ENCODE results near the gene ZBTB7C. TPM values are rescaled to one million over a fixed set of nuclear protein-coding genes. Genes with fewer than 3 reads are reported as not detected.
"Not testable (repeated sequence)": the region's sequence is repeated elsewhere in the genome, so short reads cannot be mapped to it uniquely, and the experiment has no call there.

Gene ZBTB7C
- total RNA-seq: not detected

DNA sequence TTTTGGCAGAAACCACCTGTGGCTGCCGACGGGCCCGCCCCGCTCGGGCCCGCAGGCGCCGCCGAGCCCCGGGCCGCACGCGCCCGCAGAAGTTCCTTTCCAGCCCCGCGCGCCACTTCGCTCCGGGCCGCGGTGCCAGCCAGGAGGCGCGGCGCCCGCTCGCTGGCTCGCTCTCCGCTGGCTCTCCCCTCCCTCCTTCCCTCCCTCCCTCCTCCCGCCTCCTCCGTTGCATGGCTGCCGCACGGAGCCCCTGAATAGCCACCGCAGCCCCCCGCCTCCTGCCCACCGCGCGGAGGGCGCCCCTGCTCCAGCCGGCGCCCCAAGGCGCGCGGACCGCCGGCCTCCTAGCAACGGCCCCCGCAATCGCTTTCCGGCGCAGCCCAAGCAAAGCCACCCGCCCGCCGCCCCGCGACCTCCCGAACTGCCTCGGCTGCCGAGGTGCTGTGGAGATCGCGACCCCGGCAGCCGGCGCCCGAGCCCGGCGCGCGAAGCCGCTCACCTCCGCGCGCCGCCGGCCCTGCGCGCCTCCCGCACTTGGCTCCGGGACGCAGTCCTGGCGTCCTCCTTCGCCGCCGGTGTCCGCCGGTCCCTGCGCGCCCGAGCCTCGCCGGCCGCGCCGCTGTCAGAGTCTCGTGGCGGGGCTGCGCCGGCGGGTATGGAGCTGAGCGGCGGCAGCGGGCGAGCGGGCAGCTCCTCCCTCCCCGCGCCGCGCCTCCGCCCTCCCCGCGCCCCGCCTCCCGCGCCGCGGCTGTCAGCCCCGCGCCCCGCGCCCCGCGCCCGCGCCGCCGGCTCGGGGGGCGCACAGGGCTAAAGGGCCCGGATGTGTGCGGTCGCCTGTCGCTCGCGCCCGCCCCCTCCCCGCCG lies at the start of gene ZBTB7C:
Gene ZBTB7C, minus strand, starts transcription at position 657 of the 864 bp plus-strand sequence.
- ATAC-seq: peak; percentile 21 to 51
- Mint-ChIP-seq H3K9me3 (no peaks in the 10 kb centered on the region), H3K27ac (no peak within 1 kb of the TSS), H3K36me3 (peaks cover 0 to 13% of the 10 kb centered on the region in 2 donors)
- DNase-seq (ENCODE audit: low spot score in 2 of 2): peak in 1 of 2 donors; percentile 35

DNA sequence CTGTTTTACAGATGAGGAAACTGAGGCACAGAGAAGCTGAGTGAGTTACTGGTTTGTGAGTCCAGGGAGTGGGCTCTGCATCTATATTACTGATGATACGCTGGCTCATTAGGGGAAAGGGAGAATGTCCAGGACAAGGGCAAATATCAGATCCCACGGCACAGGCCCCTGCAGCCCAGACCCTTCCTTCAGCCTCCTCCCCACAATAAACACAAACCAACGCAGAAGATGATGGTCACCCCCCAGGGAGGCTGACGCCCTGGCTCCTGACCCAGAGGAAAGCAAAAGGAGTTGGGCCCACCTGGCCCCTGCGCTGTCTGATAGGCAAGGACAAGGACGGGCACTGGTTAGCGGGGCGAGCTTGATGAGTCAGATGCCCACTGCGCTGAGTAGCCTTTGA lies 47.7 kb upstream of the ZBTB7C start:
- H3K9me3 Mint-ChIP-seq: no peaks in the 10 kb centered on the region
- no peaks in the 10 kb centered on the region for H3K36me3 Mint-ChIP-seq
- ATAC-seq: no peak
- DNase-seq (ENCODE audit: low spot score in 2 of 2): no peak
- H3K27ac Mint-ChIP-seq: no peak overlapping the region

DNA sequence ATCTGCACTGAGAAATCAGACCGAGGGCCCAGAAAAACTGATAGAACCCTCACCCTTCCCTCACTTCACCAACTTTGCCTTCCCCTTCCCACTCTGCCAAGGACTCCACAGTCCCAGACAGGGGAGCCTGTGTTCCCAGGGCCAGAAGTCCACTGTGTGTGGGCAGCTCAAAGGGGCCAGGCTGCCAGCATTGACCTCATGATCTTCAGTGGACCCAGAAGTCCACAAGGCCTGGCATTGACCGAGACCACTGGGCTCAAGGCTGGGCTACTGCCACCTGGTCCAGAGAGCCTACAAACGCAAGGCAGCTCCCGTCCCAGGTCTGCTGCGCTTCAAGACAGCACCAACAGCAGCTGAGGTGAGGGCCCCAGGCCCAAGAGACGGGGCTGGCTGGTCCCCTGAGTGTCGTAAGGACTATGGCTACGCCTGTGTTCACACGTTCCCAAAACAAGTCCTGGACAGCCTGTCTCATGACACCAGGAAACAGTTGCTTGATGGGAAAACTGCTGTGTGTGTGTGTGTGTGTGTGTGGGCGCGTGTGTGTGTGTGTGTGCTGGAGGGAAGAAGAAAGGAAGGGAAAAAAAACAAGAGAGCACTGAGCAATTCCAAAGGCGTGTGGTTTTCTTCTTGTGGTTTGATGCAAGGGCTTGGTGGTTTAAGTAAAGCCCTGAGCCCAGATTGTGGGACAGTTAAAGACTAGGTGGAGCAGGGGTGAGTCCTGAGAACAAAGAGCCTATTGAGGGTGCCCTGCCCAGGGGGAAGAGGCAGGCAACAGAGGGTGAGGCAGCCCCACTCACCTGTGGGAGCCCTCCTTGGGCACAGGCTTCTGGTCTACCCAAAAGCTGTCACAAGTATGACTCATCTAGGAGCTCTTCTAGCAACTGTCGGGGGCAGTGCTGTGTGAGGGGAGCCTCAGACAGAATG lies 46.6 kb upstream of the ZBTB7C start:
- DNase-seq (ENCODE audit: low spot score in 2 of 2) (peak in 1 of 2 donors; percentile 55), ATAC-seq (peak; percentile 86 to 93)
- H3K9me3 Mint-ChIP-seq: no peaks in the 10 kb centered on the region
- H3K27ac Mint-ChIP-seq: no peak overlapping the region
- no peaks in the 10 kb centered on the region for H3K36me3 Mint-ChIP-seq

DNA sequence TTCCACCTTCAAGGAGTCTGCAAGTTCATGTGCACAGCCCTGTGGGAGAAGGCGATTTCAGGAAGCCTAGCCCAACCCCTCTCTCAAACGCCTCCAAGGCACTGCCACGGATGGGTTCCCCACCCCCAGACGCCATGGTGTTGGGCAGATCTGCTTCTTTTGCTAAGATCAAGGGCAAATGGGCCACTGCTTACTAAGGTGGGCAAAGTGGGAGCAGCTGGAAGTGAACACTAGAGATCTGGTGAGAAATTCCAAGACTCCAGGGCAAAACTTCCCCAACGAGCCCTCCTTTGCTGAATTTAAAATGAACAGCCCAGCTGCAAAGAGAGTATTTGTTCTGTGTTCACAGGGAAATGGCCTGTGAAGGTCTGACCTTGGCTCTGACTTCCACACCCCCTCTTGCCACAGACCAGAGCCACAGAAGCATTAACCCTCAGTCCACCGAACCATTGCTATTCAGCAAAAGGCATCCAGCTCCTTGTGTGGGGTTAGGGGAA lies 45.1 kb upstream of the ZBTB7C start:
- Mint-ChIP-seq H3K27ac (no peak overlapping the region), H3K36me3 (no peaks in the 10 kb centered on the region)

DNA sequence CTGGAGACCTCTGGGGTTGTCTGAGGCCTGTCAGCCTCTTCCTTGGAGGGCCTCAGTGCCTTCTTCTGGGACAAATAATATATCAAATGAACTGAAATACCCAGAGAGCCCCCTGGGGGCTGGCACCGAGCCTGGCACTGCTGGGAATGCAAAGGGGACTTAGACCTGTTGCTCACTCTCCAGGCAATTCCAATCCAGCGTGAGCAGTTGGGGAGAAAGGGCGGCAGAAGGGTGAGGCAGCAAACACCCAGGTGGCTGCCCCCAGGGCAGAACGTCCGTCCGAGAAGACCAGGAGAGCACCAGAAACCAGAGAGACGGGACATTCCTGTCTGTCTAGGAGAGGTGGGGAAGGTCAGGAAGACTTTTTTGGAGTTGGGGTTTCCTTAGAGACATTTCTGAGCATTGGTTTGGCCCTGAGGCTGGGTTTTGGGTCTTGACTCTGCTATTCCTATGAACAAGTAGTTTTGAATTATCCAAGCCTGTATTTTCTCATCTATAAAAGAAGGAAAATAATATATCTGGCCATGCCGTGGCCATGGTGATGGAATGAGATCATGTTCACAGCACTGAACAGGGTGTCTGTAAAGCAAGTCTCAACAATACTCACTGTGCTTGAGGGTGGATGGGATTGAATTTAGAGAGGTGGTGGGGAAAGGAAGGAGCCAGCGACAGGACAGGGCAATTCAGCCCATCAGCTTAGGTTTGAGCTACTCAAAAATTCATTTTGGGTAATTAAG lies 44.3 kb upstream of the ZBTB7C start:
- ATAC-seq: no peak
- DNase-seq (ENCODE audit: low spot score in 2 of 2): no peak
- Mint-ChIP-seq H3K36me3 (no peaks in the 10 kb centered on the region), H3K9me3 (no peaks in the 10 kb centered on the region), H3K27ac (no peak overlapping the region)

More for the DNA sequence above, 45.1 kb upstream of the ZBTB7C start:
- no peak for DNase-seq (ENCODE audit: low spot score in 2 of 2)
- ATAC-seq: no peak
- no peaks in the 10 kb centered on the region for H3K9me3 Mint-ChIP-seq

DNA sequence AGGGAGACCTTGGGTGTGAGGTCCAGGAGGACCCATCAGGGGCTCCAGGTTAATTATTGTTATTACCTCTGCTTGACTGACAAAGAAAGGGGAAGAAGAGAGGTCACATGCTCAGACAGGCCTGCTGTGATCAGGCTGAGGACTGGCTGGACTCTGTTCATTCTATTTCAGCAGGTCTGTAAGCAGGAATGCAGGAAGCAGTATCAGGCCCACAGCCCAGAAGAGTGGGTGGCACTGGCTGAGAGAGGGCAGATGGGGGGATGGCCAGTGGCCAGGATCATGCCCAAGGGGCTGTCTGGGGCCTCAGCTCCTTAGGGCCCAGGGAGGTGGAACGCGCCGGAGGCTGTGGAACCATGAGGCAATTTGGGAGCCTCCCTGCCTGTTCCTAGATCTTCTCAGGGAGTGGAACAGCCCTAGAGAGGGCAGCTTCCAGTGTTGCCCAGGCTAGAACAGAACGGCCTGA lies 43.7 kb upstream of the ZBTB7C start:
- Mint-ChIP-seq H3K9me3 (no peaks in the 10 kb centered on the region), H3K27ac (no peak overlapping the region), H3K36me3 (no peaks in the 10 kb centered on the region)
- DNase-seq (ENCODE audit: low spot score in 2 of 2) (no peak), ATAC-seq (no peak)

DNA sequence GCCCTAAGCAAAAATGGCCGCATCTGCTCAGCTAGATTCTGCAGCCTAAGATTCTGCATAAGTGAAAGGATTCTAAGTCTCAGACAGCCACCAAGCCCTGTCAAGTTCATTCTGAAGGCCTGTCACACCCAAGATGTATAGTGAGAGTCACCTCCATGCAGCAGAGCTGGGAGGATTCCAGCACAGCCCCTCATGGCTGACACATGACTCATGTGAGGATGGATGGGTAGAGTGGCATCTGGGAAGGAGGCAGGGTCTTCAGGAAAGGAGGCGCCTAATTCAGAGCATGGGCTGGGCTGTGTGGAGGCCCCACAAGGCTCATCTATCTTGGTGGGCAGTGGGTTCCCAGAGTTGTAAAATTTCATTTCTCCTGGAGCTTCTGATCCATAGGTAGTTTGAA lies 41.5 kb upstream of the ZBTB7C start:
- no peak for ATAC-seq
- Mint-ChIP-seq H3K36me3 (no peaks in the 10 kb centered on the region), H3K9me3 (no peaks in the 10 kb centered on the region), H3K27ac (no peak overlapping the region)
- DNase-seq (ENCODE audit: low spot score in 2 of 2): no peak

DNA sequence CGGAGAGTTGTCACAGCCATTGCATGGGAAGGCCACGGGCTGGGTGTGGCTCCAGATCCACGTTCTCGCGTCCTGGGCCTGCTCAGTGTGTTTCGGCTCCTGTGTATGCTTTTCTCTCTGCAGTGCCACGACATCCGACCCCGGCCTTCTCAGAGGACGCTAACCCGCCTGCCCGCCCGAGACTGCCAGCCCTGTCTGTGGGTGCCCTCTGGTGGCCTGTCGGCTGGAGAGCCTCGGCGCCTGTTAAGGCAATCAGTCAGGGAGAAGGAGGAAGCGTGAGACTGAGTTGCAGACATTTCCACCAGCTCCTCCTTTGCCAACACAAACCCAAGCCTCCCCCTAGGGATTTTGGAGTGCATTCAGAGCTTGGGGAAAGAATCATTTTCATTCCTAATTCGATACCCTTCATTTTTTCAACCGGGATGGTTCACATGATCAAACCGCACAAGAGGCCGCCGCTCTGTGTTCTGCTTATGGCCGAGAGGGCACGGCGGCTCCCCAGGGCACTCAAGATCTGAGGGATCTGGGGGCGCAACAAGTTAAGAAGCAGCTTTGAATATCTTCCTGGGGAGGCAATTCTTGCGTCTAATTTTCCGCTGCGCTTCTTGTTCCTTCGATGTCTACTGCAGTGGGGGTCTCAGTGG lies 37.5 kb upstream of the ZBTB7C start:
- DNase-seq (ENCODE audit: low spot score in 2 of 2): peak in 1 of 2 donors; percentile 74
- no peak overlapping the region for H3K27ac Mint-ChIP-seq
- no peaks in the 10 kb centered on the region for H3K9me3 Mint-ChIP-seq
- no peaks in the 10 kb centered on the region for H3K36me3 Mint-ChIP-seq
- ATAC-seq: peak; percentile 66 to 81

DNA sequence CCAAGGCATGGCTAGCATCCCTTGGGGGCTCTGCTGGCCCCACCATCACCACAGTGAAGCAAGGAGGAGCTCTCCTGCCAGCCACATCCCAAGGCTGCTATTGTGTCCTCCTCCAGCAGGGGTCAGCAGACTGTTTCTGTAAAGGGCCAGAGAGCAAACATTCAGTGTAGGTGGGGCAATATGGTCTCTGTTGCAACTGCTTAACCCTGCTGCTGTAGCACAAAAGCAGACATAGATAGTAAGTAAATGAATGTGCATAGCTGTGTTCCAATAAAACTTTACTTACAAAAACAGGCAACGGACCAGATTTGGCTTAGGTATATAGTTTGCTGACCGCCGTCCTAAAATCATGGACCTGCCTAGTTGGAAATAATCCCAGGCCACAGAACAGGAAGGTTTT lies 36.4 kb upstream of the ZBTB7C start:
- Mint-ChIP-seq H3K36me3 (no peaks in the 10 kb centered on the region), H3K27ac (no peak overlapping the region), H3K9me3 (no peaks in the 10 kb centered on the region)
- DNase-seq (ENCODE audit: low spot score in 2 of 2): peak; percentile 59 to 77
- peak; percentile 70 to 81 for ATAC-seq

DNA sequence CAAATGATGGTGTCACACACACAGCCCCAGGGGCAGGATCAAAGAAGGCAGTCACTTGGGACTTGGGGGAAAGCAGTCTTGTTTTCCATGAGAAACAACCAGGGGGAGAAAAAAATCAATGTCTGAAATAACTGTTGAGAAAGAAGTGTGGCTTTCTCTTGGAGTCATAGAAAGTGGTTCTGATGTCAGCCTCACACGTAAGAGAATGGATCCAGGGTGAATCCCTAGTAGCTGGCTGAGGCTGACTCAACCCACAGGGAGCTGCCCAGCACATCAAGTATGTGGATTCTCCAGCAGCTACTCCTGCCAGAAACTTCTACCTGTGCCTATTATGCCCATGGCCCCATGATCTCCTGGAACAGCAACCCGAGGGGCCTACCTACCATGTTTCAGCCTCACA lies 33.6 kb upstream of the ZBTB7C start:
- DNase-seq (ENCODE audit: low spot score in 2 of 2): no peak
- Mint-ChIP-seq H3K36me3 (no peaks in the 10 kb centered on the region), H3K9me3 (no peaks in the 10 kb centered on the region), H3K27ac (no peak overlapping the region)
- ATAC-seq: no peak

DNA sequence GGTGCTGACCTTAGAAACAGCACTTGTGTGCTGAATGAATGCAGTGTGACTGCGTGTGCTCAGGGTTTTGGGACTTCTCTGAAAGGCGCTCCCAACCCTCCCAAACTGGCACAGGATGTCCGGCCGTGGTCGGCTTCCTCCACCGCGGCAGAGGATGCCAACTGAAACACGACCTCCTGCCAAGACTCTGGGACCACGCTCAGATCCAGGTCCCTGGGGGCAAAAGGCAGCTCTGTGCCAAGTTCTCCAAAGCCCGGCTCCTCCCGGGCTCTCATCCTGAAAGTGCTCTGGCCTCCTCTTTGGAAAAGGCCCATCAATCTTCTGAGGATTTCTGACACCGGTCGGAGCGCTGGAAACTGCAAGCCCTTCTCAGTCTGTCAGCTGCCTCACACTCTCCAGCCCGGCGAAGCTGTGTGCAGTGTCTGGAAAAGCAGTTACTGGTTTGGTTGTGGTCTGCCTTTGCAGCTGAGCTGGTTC lies 32.3 kb upstream of the ZBTB7C start:
- no peak for DNase-seq (ENCODE audit: low spot score in 2 of 2)
- no peaks in the 10 kb centered on the region for H3K36me3 Mint-ChIP-seq
- ATAC-seq: no peak
- H3K9me3 Mint-ChIP-seq: no peaks in the 10 kb centered on the region
- H3K27ac Mint-ChIP-seq: no peak overlapping the region

DNA sequence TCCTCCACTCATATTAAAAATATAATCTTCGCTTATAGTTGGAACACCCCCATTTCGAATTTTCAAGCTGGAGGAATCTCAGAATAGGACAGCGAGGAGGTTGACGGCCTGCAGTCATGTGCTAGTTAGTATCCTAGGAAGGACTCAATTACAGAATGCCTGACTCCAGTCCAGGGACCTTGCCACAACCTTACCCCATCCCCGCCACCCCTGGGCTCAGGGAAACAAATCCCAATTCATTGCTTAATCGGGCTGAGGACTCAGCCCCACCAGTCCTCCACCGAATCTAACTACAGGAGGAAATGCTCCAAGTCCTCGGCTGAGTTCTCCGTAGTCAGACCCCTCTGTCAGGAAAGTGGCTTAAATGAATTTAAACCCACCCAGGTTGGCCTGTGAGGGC lies 31.7 kb upstream of the ZBTB7C start:
- no peak for ATAC-seq
- Mint-ChIP-seq H3K27ac (no peak overlapping the region), H3K36me3 (no peaks in the 10 kb centered on the region), H3K9me3 (no peaks in the 10 kb centered on the region)
- DNase-seq (ENCODE audit: low spot score in 2 of 2): no peak

DNA sequence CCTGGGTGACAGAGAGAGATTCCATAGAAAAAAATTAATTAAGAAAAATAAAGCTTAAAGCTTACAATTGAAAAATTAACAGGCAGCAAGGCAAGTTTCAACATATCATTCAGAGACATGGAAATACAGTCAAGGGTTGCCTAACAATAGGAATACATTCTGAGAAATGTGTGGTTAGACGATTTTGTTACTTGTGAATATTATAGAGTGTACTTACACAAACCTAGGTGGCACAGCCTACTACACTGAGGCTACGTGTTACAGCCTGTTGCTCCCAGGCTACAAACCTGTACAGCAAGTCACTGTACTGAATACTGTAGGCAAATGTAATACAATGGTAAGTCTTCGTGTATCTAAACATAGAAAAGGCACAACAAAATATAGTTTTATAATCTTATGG lies 27.7 kb upstream of the ZBTB7C start:
- Mint-ChIP-seq H3K27ac (no peak overlapping the region), H3K36me3 (no peaks in the 10 kb centered on the region), H3K9me3 (no peaks in the 10 kb centered on the region)
- DNase-seq (ENCODE audit: low spot score in 2 of 2): no peak
- ATAC-seq: no peak

DNA sequence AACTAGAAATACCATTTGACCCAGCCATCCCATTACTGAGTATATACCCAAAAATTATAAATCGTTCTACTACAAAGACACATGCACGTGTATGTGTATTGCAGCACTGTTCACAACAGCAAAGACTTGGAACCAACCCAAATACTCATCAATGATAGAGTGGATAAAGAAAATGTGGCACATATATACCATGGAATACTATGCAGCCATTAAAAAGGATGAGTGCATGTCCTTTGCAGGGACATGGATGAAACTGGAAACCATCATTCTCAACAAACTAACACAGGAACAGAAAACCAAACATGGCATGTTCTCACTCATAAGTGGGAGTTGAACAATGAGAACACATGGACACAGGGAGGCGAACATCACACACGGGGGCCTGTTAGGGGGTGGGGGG lies 25.2 kb upstream of the ZBTB7C start:
- not testable (repeated sequence) for H3K27ac Mint-ChIP-seq, ATAC-seq, H3K36me3 Mint-ChIP-seq

DNA sequence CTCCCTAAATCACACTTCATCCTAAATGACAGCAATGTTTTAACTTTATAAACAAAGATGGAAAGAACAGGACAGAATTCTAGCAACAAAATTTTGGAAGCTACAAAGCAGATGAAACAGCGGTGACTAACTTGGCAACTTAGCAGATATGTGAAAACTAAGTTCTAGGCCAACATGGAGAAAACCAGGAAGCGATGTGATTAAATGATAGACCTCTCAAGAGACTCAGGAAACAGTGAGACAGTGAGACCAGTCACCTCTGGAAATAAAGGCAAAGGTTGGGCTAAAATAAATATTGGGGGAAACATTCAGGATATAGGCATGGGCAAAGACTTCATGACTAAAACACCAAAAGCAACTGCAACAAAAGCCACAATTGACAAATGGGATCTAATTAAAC lies 24.4 kb upstream of the ZBTB7C start:
- no peak overlapping the region for H3K27ac Mint-ChIP-seq
- H3K36me3 Mint-ChIP-seq: no peaks in the 10 kb centered on the region
- DNase-seq (ENCODE audit: low spot score in 2 of 2) (no peak), ATAC-seq (no peak)
- no peaks in the 10 kb centered on the region for H3K9me3 Mint-ChIP-seq

More for the DNA sequence above, 25.2 kb upstream of the ZBTB7C start:
- not testable (repeated sequence) for H3K9me3 Mint-ChIP-seq; DNase-seq (ENCODE audit: low spot score in 2 of 2)

DNA sequence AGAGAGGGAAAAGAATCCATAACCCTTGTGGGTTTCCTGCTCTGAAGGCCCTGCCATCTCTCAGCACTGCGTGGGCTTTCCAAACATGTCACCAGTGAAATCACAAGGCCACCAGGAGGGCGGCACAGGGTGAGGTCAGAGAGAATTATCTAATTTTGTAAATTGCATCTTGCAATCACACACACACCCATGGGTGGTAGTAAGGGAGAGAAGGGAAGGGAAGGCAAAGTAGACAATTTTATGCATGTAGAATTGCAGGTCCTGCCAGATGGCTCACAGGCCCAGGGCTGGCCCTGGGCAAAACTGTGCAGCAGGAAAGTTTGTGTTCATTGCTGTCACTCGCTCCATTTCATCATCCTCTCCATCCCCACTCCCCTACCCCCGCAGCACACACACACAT lies 21.0 kb upstream of the ZBTB7C start:
- no peak for ATAC-seq
- H3K9me3 Mint-ChIP-seq: no peaks in the 10 kb centered on the region
- H3K36me3 Mint-ChIP-seq: no peaks in the 10 kb centered on the region
- no peak overlapping the region for H3K27ac Mint-ChIP-seq
- no peak for DNase-seq (ENCODE audit: low spot score in 2 of 2)
